Heart right ventricle (tissue), 16 donors: Measurements from ENCODE around the gene STPG3. TPM values are rescaled to one million over a fixed set of nuclear protein-coding genes. Genes with fewer than 3 reads are reported as not detected.

Experiments used
- ATAC-seq, 8 donors: fragments of 200-7000 bp; cut with Tn5 transposase; one replicate each; pipeline ENCODE4 v1.9.1; 2020; ENCODE audit warnings: mild to moderate bottlenecking in 8 of 8, moderate library complexity in 8 of 8, moderate number of reproducible peaks in 1 of 8
- DNase-seq, 2 donors: peaks; one replicate each; pipeline ENCODE4 v3.0.0-alpha.2; 2020
- H3K27ac ChIP-seq, 10 donors: fragments of 200-600 bp; sonication (generic) in 2 of 10; one replicate each; pipeline versions ENCODE4 v1.5.0 to v1.8.0; 2020 to 2022; ENCODE audit warnings: mild to moderate bottlenecking in 3 of 10
- H3K27me3 ChIP-seq, 7 donors: fragments of 200-600 bp; one replicate each; pipeline ENCODE4 v1.8.0; 2021 to 2022; ENCODE audit warnings: mild to moderate bottlenecking in 2 of 7
- H3K36me3 ChIP-seq, 9 donors: fragments of 200-600 bp; sonication (generic) in 1 of 9; one replicate each; pipeline versions ENCODE4 v1.5.0 to v1.8.0; 2020 to 2022; ENCODE audit warnings: mild to moderate bottlenecking in 2 of 9
- H3K4me1 ChIP-seq, 9 donors: fragments of 200-600 bp; sonication (generic) in 1 of 9; one replicate each; pipeline versions ENCODE4 v1.5.0 to v1.8.0; 2020 to 2022; ENCODE audit warnings: mild to moderate bottlenecking in 4 of 9
- H3K4me3 ChIP-seq, 10 donors: fragments of 200-600 bp; sonication (generic) in 2 of 10; one replicate each; pipeline versions ENCODE4 v1.5.0 to v1.8.0; 2020 to 2022; ENCODE audit warnings: mild to moderate bottlenecking in 7 of 10, moderate library complexity in 2 of 10
- H3K9me3 ChIP-seq, 11 donors: fragments of 200-600 bp in 10 of 11; sonication (generic) in 2 of 11; one replicate each; pipeline versions ENCODE4 v1.5.0 to v1.8.0; 2013 to 2022; ENCODE audit warnings: mild to moderate bottlenecking in 2 of 11, control low read depth in 1 of 11, moderate library complexity in 1 of 11
- WGBS, 2 donors: extraction: QIAGEN DNeasy Blood & Tissue Kit; methylation state at CpG; one replicate each; pipeline ENCODE4 v1.1.7; 2013; ENCODE audit warnings: inconsistent platforms in 1 of 2; 5-methylcytosine and 5-hydroxymethylcytosine counted together
- intact Hi-C, 10 donors: fragments of 100-400 bp; cut with DNase I; formaldehyde crosslinking; loops; one replicate each; pipeline versions ENCODE4 v1.11.1 to v1.14.2; 2022
- polyA plus RNA-seq, 2 donors: library from polyadenylated mRNA; stranded (reverse); fragments of 200-250 nt; gene quantifications; one replicate each; pipeline ENCODE4 v1.2.3, GENCODE V29; 2013
- total RNA-seq, 10 donors: library from RNA; stranded (reverse); fragmentation: NEBNext Ultra II Directional in 3 of 10; extraction: Animal tissue kit (Norgen Biotek cat#: 25700) in 3 of 10; gene quantifications; one replicate each; pipeline versions ENCODE4 v1.2.1 to v1.2.4, GENCODE V29; 2021 to 2023
- TF ChIP-seq, protein P1 (sequence below), 9 donors: fragments of 200-600 bp; sonication (generic) in 2 of 9; IDR thresholded peaks; one replicate each; pipeline versions ENCODE4 v1.5.0 to v1.8.0; 2021 to 2022; ENCODE audit warnings: antibody characterized with exemption in 9 of 9, mild to moderate bottlenecking in 5 of 9, moderate library complexity in 1 of 9
- donor health status: Arrhythmogenic right ventricular cardiomyopathy.
- donor health status: ischemic (EF 13 %, LVEDD 7.1; RV severe dilation, severe dysfunction).
- donor health status: healthy with polysubstance abuse.
- donor health status: DM: no; HTN: yes; CAD: no.
- donor health status: DM: no; HTN: no; CAD: no.
- donor health status: ischemic (EF 25% LVEDD 6.9; RV normal size, moderate dysfunction).
- donor health status: ischemic (EF 25% LVEDD 5.7; RV mildly dilated, moderate dysfunction).
- donor health status: healthy.
- donor health status: DM: yes; HTN: yes; CAD: no.
- donor health status: Ischemic cardiomyopathy.
- donor health status: ischemic (EF 35%, LVEDD 5.7; RV mildly dilated, moderate dysfunction).
- donor health status: nonischemic (EF 11% LVEDD 7.7; RV severe dilation, severe dysfunction).
- donor health status: DM: yes; HTN: yes; CAD: no.
- donor health status: PGD.
- donor health status: ischemic (EF 29% LVEDD 5.4; RV normal size, mild dysfunction).
- donor health status: nonischemic (EF 23%, LVEDD 6.1; RV moderate dilation, normal function).

The STPG3 gene
- total and polyA plus RNA-seq, 12 donors = 0.24 to 0.44 (median 0.32) TPM; not detected in 8

GRCh38 chr9:137227853-137228505 is 23.1 kb upstream of the STPG3 start:
- TF ChIP-seq, protein P1, sequence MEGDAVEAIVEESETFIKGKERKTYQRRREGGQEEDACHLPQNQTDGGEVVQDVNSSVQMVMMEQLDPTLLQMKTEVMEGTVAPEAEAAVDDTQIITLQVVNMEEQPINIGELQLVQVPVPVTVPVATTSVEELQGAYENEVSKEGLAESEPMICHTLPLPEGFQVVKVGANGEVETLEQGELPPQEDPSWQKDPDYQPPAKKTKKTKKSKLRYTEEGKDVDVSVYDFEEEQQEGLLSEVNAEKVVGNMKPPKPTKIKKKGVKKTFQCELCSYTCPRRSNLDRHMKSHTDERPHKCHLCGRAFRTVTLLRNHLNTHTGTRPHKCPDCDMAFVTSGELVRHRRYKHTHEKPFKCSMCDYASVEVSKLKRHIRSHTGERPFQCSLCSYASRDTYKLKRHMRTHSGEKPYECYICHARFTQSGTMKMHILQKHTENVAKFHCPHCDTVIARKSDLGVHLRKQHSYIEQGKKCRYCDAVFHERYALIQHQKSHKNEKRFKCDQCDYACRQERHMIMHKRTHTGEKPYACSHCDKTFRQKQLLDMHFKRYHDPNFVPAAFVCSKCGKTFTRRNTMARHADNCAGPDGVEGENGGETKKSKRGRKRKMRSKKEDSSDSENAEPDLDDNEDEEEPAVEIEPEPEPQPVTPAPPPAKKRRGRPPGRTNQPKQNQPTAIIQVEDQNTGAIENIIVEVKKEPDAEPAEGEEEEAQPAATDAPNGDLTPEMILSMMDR (IDR thresholded peaks at IDR 0.05) = no peak
- intact Hi-C loops = loop anchor here (1.0 to 5.0 kb wide), 8 partner anchors 36 to 111 kb away; partner anchors contain the start of genes ANAPC2 (in 1 of the 10) and SSNA1 (in 1 of the 10)
- Histone ChIP-seq H3K4me3 (no peak overlapping the region), H3K36me3 (no peaks in the 10 kb centered on the region), H3K27ac (no peak overlapping the region), H3K27me3 (peaks cover 16 to 51% (median 50%) of the 10 kb centered on the region in 7 donors), H3K9me3 (no peaks in the 10 kb centered on the region), H3K4me1 (peaks cover under 1 to 17% (median 11%) of the 10 kb centered on the region in 9 donors)
- 39 to 43% methylated on average over 18 of the region's 18 CpGs for WGBS, 2 donors
- DNase-seq (no peak), ATAC-seq (no peak)

DNA sequence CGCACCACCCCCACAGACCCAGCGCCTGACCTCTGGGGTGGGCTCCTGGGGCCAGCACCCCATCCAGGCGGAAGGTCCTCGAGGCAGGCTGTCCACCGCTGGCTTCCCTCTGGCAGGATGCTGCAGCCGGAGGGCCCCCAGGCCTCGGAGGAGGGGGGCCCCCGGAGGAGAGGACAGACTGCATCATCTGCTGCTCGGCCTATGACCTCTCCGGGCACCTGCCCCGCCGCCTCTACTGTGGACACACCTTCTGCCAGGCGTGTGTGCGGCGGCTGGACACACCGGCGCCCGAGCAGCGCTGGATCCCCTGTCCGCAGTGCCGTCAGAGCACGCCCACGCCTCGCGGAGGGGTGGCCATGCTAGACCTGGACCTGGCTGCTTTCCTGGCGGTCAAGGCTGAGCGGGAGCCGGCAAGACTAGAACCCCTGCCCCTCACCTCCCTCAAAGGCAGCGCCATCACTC is 22.5 kb upstream of the STPG3 start:
- ATAC-seq (no peak), DNase-seq (no peak)
- Histone ChIP-seq H3K9me3 (no peaks in the 10 kb centered on the region), H3K27me3 (peaks cover 16 to 57% (median 56%) of the 10 kb centered on the region in 7 donors), H3K27ac (no peak overlapping the region), H3K4me1 (peaks cover 0 to 15% (median 10%) of the 10 kb centered on the region in 9 donors), H3K36me3 (no peaks in the 10 kb centered on the region), H3K4me3 (no peak overlapping the region)
- intact Hi-C loops = loop anchor here in 7 of 10 donors (2.0 to 5.0 kb wide), 6 partner anchors 36 to 111 kb away; partner anchors contain the start of genes ANAPC2 (in 1 of the 7) and SSNA1 (in 1 of the 7)
- TF ChIP-seq, protein P1 (IDR thresholded peaks at IDR 0.05) = no peak
- 68% methylated on average over 29 of the region's 29 CpGs for WGBS, 2 donors

DNA sequence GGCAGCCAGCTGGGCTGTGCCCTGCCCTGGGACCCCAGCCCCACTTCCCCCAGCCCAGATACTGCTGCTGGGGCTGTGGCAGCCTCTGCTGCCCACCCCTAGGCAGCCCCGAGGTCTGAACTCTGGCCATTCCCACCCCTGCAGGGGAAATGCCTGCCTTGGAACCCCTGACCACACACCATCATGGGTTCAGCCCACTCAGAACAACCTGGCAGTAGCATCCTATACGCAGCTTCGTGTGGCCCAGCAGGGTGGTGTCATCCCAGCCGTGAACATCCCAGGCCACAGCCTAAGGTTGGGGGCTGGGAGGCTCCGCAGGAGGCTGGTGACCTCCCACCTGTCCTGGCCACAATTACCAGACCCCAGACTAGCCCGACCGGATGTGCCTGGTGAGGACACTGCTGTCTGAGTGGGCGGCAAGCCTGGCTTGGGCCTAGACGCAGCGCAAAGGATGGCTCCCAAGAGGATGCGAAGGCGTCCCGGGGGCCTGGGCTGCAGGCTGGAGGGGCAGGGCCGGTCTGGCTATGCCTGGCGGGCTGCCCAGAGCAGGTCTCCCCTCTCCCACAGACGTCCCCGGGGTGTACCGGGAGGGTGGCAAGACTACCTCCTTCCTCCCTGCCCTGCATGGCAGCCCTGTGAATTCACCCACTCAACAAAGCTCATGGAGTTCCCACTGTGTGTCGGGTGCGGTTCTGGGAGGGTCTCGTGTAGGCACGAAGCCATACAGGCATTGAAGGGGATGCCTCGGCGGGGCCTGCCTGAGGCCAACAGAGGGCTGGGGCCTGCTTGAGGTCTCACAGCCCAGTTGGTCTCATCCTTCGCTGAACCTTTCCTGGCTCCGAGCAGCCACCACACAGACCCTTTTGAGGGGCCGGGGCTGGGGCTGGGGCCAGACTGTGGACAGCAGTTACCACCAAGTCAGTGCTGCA is 21.9 kb upstream of the STPG3 start:
- intact Hi-C loops = loop anchor here in 7 of 10 donors (2.0 to 5.0 kb wide), 6 partner anchors 37 to 112 kb away; partner anchors contain the start of genes ANAPC2 (in 1 of the 7) and SSNA1 (in 1 of the 7)
- Histone ChIP-seq H3K9me3 (no peaks in the 10 kb centered on the region), H3K4me1 (peaks cover 0 to 9% (median 3%) of the 10 kb centered on the region in 9 donors), H3K36me3 (no peaks in the 10 kb centered on the region), H3K27me3 (peaks cover 16 to 60% (median 58%) of the 10 kb centered on the region in 7 donors), H3K27ac (no peak overlapping the region), H3K4me3 (no peak overlapping the region)
- 62 to 66% methylated on average over 25 to 27 of the region's 27 CpGs for WGBS, 2 donors
- TF ChIP-seq, protein P1 (IDR thresholded peaks at IDR 0.05) = no peak
- ATAC-seq (no peak), DNase-seq (no peak)
